Measurements from ENCODE around the gene MOCS2.

DNA sequence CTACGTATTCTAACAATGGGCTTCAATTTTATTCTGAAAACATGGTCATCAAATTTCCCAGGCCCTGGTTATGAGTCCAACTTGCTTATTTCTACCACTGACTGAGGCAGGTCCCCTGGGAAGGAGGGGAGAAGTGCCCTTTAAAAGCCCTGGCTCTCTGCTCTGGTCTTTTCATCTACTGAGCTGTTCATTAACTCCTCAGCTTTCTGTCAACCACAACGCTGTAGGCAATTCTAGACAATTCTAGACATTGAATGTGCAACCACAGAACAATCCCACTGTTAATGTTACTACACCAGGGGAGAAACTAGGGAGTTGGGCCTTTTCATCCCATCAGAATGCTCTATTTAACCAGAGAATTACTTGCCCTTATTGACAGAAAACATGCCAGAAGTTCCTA is 10.0 kb downstream of the MOCS2 start:
- TF ChIP-seq, protein P1, sequence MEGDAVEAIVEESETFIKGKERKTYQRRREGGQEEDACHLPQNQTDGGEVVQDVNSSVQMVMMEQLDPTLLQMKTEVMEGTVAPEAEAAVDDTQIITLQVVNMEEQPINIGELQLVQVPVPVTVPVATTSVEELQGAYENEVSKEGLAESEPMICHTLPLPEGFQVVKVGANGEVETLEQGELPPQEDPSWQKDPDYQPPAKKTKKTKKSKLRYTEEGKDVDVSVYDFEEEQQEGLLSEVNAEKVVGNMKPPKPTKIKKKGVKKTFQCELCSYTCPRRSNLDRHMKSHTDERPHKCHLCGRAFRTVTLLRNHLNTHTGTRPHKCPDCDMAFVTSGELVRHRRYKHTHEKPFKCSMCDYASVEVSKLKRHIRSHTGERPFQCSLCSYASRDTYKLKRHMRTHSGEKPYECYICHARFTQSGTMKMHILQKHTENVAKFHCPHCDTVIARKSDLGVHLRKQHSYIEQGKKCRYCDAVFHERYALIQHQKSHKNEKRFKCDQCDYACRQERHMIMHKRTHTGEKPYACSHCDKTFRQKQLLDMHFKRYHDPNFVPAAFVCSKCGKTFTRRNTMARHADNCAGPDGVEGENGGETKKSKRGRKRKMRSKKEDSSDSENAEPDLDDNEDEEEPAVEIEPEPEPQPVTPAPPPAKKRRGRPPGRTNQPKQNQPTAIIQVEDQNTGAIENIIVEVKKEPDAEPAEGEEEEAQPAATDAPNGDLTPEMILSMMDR (IDR thresholded peaks at IDR 0.05) = no peak
- TF ChIP-seq, protein P2, sequence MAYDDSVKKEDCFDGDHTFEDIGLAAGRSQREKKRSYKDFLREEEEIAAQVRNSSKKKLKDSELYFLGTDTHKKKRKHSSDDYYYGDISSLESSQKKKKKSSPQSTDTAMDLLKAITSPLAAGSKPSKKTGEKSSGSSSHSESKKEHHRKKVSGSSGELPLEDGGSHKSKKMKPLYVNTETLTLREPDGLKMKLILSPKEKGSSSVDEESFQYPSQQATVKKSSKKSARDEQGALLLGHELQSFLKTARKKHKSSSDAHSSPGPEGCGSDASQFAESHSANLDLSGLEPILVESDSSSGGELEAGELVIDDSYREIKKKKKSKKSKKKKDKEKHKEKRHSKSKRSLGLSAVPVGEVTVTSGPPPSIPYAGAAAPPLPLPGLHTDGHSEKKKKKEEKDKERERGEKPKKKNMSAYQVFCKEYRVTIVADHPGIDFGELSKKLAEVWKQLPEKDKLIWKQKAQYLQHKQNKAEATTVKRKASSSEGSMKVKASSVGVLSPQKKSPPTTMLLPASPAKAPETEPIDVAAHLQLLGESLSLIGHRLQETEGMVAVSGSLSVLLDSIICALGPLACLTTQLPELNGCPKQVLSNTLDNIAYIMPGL (CRISPR knock-in tag; IDR thresholded peaks at IDR 0.05; ENCODE audit: borderline replicate concordance) = no peak

All from A549 (cell line).